Activated T-helper 1 cell treated with Interleukin-2 at 50 U/mL for 16 hours (primary cell): ENCODE results near the gene DYNLL2.
A peak's percentile ranks its signal among the peaks of the same experiment; 100 is the strongest.
"Not testable (repeated sequence)": the region's sequence is repeated elsewhere in the genome, so short reads cannot be mapped to it uniquely, and the experiment has no call there.

Source experiments
- DNase-seq: peaks from one replicate; pipeline ENCODE4 v3.0.0-alpha.2; 2020; ENCODE audit warnings: low read depth

Gene DYNLL2

GRCh38 chr17:58072862-58073261, 10.4 kb upstream of the DYNLL2 start:
- no peak for DNase-seq

GRCh38 chr17:58073266-58073665, 10.0 kb upstream of the DYNLL2 start:
- DNase-seq, result not testable (repeated sequence)

- not testable (repeated sequence) for DNase-seq
These were observed 8.8 kb upstream of the DYNLL2 start for GRCh38 chr17:58074406-58074805.

- no peak for DNase-seq
These were observed 3.8 kb upstream of the DYNLL2 start for GRCh38 chr17:58079300-58080033.

GRCh38 chr17:58081646-58082340, 1.4 kb upstream of the DYNLL2 start:
- DNase-seq, result no peak

- DNase-seq, result no peak
These were observed 814 bp upstream of the DYNLL2 start for GRCh38 chr17:58082341-58082869.

- peak; percentile 55 for DNase-seq
These were observed 485 bp downstream of the DYNLL2 start for GRCh38 chr17:58083491-58084316.

GRCh38 chr17:58084317-58084981, 1.2 kb downstream of the DYNLL2 start:
- peak; percentile 16 for DNase-seq

GRCh38 chr17:58085039-58085715, 2.0 kb downstream of the DYNLL2 start:
- DNase-seq, result no peak

GRCh38 chr17:58086953-58087352, 3.7 kb downstream of the DYNLL2 start:
- no peak for DNase-seq

GRCh38 chr17:58088624-58089023, 5.4 kb downstream of the DYNLL2 start:
- DNase-seq, result no peak

GRCh38 chr17:58089111-58089510, 5.9 kb downstream of the DYNLL2 start:
- no peak for DNase-seq

- no peak for DNase-seq
These were observed 7.9 kb downstream of the DYNLL2 start for GRCh38 chr17:58091024-58091567.

GRCh38 chr17:58092101-58092796, 9.0 kb downstream of the DYNLL2 start:
- no peak for DNase-seq

GRCh38 chr17:58092797-58093385, 9.7 kb downstream of the DYNLL2 start:
- DNase-seq, result no peak

- no peak for DNase-seq
These were observed 10.9 kb downstream of the DYNLL2 start for GRCh38 chr17:58094118-58094517.

- DNase-seq, result no peak
These were observed 13.7 kb downstream of the DYNLL2 start for GRCh38 chr17:58096892-58097291.

GRCh38 chr17:58097384-58098088, 14.3 kb downstream of the DYNLL2 start:
- DNase-seq, result no peak

GRCh38 chr17:58100506-58100905, 17.3 kb downstream of the DYNLL2 start:
- DNase-seq, result no peak
